SH-SY5Y (cell line): Measurements from ENCODE around the gene CRB3.

Experiments used
- GATA2 ChIP-seq: IDR thresholded peaks from 2 replicates; pipeline ENCODE4 v1.6.1; 2011; ENCODE audit warnings: mild to moderate bottlenecking, low read depth, low read length
- GATA3 ChIP-seq: IDR thresholded peaks from 2 replicates; pipeline ENCODE4 v1.6.1; 2011; ENCODE audit warnings: low read depth, mild to moderate bottlenecking, low read length, moderate library complexity

- no peak for TF ChIP-seq GATA3
- TF ChIP-seq GATA2, result no peak
Measured at GRCh38 chr19:6476155-6476895, 12.3 kb downstream of the CRB3 start.
